HG02970 (cell line): Measurements from ENCODE around the gene ANK3.

Source experiments
- ATAC-seq: cut with Tn5 transposase; IDR thresholded peaks from one replicate; pipeline ENCODE4 v1.9.1; 2021; ENCODE audit warnings: mild to moderate bottlenecking, moderate library complexity, moderate number of reproducible peaks; ENCODE audit not compliant: unreplicated experiment, low FRiP score

ANK3 gene

GRCh38 chr10:60351191-60351853 is 38.4 kb downstream of the ANK3 start:
- peak; percentile 44 for ATAC-seq

GRCh38 chr10:60350400-60350799 is 39.3 kb downstream of the ANK3 start:
- no peak for ATAC-seq

DNA sequence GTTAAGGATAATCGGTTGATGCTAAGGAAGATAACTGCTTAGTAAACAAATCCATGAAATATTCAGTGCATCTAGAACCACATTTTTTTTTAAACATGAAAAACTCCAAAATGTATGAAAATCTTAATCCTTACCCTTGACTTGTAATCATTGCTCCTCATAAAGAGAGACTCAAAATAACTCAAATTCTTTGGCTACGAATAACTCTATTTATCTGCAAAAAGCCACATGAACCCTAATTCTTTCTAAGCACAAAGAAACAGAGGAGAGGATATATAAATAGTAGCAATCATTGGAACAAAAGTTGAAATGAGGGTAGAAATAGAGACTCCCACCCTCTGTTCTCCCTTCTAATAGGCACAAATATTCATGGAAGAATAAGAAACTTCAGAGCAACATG is 40.2 kb downstream of the ANK3 start:
- no peak for ATAC-seq

GRCh38 chr10:60348982-60349381 is 40.7 kb downstream of the ANK3 start:
- no peak for ATAC-seq

GRCh38 chr10:60347270-60347669 is 42.4 kb downstream of the ANK3 start:
- ATAC-seq: no peak

GRCh38 chr10:60346661-60347060 is 43.0 kb downstream of the ANK3 start:
- no peak for ATAC-seq

DNA sequence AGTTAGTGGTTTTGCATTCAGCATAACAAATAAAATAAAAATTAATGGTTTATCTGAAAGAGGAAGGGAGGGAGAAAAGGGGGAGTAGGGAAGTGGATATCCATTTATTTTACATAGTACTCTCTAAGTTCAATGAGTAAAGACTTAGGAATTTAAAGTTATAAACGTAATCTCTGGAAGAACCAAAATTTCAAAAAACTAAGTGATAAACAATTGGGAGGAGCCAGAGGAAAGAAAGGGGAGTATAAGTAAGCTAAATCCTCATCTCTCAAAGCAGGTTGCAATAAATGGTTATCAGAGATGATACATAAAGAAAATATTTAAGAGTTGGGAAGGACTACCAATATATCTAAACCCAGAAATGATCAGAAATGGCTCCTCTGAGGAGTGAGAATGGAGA is 46.4 kb downstream of the ANK3 start:
- no peak for ATAC-seq

DNA sequence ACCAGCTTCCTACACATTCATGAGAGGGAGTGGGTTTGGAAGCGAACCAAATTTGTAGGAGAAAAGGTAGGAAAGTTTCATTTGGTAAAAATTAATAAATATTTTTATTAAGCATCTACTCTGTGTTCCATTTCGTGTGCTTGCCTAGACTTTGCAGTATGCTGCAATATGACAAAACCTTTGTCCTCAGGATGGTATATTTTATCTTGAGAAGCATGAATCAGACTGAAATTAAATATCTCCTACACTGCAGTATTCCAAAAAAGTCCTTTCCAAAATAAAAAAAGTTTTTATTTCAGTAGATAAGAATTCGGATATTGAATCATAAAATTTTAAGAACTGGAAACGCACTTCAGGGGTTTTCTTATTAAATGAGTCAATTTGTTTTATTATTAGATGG is 47.7 kb downstream of the ANK3 start:
- no peak for ATAC-seq

GRCh38 chr10:60340973-60341372 is 48.7 kb downstream of the ANK3 start:
- ATAC-seq: no peak

- no peak for ATAC-seq
Measured at GRCh38 chr10:60339757-60340156, 49.9 kb downstream of the ANK3 start.

- ATAC-seq: no peak
Measured at GRCh38 chr10:60338786-60339185, 50.9 kb downstream of the ANK3 start.

DNA sequence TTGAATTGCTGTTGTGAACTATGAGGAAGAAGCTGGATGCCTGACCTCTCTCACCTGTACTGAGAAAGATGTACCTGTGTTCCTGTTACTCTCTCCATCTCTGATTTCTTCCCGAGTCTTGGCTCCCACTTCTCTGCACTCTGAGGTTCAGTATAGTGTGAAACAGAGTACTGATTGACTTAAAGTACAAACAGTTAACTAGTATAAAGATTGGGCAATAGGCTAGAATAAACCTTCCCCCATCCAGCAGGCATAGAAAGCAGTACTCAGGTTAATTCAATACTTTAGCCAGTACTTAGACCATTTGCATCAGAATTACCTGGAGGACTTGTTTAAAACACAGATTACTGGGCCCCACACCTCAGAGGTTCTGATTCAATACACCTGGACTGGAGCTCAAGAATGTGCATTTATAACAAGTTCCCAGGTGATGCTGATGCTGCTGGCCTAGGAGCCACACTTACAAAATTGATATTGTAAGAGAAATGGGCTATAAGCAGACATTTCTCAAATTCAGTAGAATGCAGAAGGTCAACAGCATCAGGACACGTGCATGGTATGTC is 51.6 kb downstream of the ANK3 start:
- no peak for ATAC-seq

- ATAC-seq: no peak
Measured at GRCh38 chr10:60336901-60337630, 52.6 kb downstream of the ANK3 start.

DNA sequence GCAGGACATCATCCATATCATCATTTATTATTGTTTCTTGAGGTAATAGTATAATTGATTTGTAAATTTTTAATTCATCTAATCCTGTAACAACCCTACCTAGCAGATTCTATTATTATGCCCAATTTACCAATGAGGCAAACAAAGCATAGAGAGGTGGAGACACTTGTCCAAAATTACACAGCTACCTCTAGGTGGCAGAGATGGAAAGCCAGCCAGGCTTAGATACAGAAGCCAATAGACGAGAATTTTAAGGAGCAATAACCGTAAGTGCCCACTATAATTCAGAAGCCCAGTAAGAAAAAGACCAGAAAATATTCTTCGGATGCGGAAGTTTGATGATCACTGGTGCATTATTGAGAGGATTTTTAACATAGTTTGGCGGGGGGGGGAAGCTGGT is 54.0 kb downstream of the ANK3 start:
- ATAC-seq: no peak

GRCh38 chr10:60334991-60335390 is 54.7 kb downstream of the ANK3 start:
- ATAC-seq: no peak

GRCh38 chr10:60332371-60332770 is 57.3 kb downstream of the ANK3 start:
- ATAC-seq: no peak

DNA sequence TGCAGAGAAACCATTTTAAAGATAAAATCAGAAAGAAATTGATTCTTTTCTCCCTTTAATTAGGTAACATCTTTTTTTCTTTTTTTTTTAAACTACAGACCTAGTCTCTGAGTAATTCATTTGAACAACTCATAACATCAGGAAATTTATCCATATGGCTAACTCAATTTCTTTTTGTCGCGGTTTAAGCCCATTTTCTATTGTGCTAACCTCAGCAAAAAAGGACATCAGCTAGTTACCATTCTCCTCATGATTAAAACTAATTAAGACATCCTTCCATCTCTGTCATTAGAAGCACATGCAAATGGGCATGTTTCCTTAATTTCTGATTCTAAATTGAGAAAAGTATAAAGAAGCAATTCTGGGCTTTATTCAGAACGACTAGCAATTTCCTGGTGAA is 57.8 kb downstream of the ANK3 start:
- ATAC-seq: no peak

GRCh38 chr10:60323162-60323561 is 66.5 kb downstream of the ANK3 start:
- no peak for ATAC-seq

- no peak for ATAC-seq
Measured at GRCh38 chr10:60320666-60321065, 69.0 kb downstream of the ANK3 start.

DNA sequence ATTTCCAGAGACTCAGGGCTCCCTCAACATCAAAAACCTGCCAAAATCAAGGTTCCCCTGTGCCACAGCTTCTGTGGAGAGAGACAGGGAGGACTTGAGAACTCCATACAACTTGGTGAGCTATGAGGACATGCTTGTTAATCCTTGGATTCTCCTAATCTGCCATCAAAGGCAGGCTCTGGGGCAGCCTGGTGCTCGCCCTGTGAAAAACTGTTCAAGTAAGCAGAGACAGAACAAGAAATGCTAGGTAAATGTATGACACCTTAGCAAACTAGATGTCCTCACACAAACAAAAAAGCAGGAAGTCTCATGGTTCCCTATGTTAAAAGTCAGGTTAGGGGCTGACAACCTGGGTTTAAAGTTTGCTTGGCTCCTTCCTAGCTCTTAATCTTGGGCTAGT is 73.6 kb downstream of the ANK3 start:
- no peak for ATAC-seq

DNA sequence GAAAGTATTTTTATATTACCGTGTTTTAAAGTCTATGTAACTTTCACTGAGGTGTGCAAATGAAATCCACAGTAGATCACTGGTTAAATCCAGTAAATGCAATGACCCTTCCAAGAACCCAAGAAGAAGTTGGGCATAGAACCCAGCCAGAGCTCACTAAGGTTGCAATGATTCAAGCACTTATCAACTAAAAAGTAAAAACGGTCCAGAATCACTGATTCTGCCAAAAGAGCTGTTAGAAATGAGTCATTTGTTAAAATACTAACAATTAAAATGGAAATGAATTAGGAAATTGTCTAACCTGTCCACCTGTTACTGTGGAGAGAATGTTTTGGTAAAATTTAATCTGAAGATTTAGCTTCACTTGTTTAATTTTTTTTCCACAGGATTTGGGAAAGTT is 74.4 kb downstream of the ANK3 start:
- no peak for ATAC-seq
